Activated CD4-positive, alpha-beta T cell treated with anti-CD3 and anti-CD28 coated beads, Interleukin-2, amount 10 ng/mL, durations not matched to agents 7 days and 5 days (primary cell): ENCODE measurements around the gene HECW1. TPM values are rescaled to one million over a fixed set of nuclear protein-coding genes. Genes with fewer than 3 reads are reported as not detected.

ENCODE experiments used
- CTCF ChIA-PET: fragments of 350-600 bp; sonication (Branson Sonifier 250); formaldehyde crosslinking; loops from one replicate; lab custom pipeline; 2021; ENCODE audit warnings: antibody characterized with exemption; lab: Charles Lee
- POLR2A ChIA-PET: fragments of 350-600 bp; sonication (Branson Sonifier 250); formaldehyde crosslinking; loops from one replicate; lab custom pipeline; 2021; ENCODE audit warnings: antibody characterized with exemption; lab: Charles Lee
- DNase-seq: peaks from one replicate; pipeline ENCODE4 v3.0.0-alpha.2; 2020
- H3K27ac Mint-ChIP-seq: one replicate; pipeline ENCODE4 v1.8.0; 2021; ENCODE audit warnings: mild to moderate bottlenecking, moderate library complexity, mixed read lengths
- H3K27me3 Mint-ChIP-seq: one replicate; pipeline ENCODE4 v1.8.0; 2021; ENCODE audit warnings: mixed read lengths
- H3K36me3 Mint-ChIP-seq: one replicate; pipeline ENCODE4 v1.8.0; 2021; ENCODE audit warnings: low read depth, mixed read lengths
- H3K4me1 Mint-ChIP-seq: one replicate; pipeline ENCODE4 v1.8.0; 2021; ENCODE audit warnings: mixed read lengths
- H3K4me3 Mint-ChIP-seq: one replicate; pipeline ENCODE4 v1.8.0; 2021; ENCODE audit warnings: mild to moderate bottlenecking, moderate library complexity, mixed read lengths
- H3K9me3 Mint-ChIP-seq: one replicate; pipeline ENCODE4 v1.8.0; 2021; ENCODE audit warnings: mixed read lengths
- total RNA-seq, 2 experiments: library from RNA; stranded (reverse); gene quantifications; one replicate each; pipeline ENCODE4 v1.2.3, GENCODE V29; 2021

The HECW1 gene
- total RNA-seq, 2 experiments from 2014 or later = not detected

DNA sequence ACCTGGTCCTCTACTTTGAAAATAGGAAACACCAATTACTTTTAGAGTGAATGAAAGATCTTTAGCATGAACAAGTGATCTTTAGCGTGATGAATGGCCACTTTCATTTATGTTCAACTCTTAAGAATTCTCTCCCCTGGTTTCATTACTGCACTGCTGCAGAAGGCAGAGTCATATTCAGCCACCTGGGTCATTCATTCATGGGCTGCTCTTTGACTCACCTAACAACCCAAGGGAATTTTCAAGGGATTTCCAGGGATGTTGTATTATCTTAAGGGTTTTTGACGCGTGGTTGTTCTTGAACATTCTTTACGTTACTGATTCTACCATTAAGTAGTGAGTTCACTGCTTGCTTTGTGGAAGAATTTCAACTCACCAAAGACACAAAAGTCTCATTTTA, 383.1 kb downstream of the HECW1 start:
- no peaks in the 10 kb centered on the region for H3K4me1 Mint-ChIP-seq
- H3K4me3 Mint-ChIP-seq = no peak overlapping the region
- peaks cover 22% of the 10 kb centered on the region for H3K27me3 Mint-ChIP-seq
- ChIA-PET CTCF (no interaction called here), POLR2A (no interaction called here)
- H3K27ac Mint-ChIP-seq = no peak overlapping the region
- H3K9me3 Mint-ChIP-seq = no peaks in the 10 kb centered on the region
- no peaks in the 10 kb centered on the region for H3K36me3 Mint-ChIP-seq
- no peak for DNase-seq

DNA sequence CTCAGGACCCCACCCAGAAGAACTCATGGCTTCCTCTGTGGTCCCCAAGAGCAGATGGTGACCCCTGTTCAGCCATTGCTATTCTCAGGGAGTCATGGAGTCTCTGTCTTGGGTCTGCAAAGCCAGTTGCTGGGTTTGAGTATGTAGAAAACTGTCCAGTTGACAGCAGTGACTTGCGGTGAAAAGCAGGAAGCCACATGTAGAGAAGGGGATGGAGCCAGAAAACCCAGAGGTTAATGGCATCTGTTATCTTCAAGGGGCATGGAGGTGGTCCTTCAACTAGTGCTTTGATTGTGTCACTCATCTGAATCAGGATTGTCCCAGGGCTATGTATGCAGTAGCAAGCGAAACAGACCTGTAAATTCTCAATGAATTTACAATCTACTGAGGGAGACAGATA, 384.1 kb downstream of the HECW1 start:
- ChIA-PET POLR2A (no interaction called here), CTCF (no interaction called here)
- Mint-ChIP-seq H3K36me3 (no peaks in the 10 kb centered on the region), H3K27ac (no peak overlapping the region), H3K27me3 (peaks cover 22% of the 10 kb centered on the region), H3K9me3 (no peaks in the 10 kb centered on the region), H3K4me3 (no peak overlapping the region), H3K4me1 (no peaks in the 10 kb centered on the region)
- DNase-seq = no peak

GRCh38 chr7:43501870-43502269, 389.4 kb downstream of the HECW1 start:
- Mint-ChIP-seq H3K27me3 (peaks cover 12% of the 10 kb centered on the region), H3K9me3 (no peaks in the 10 kb centered on the region), H3K27ac (no peak overlapping the region), H3K4me1 (no peaks in the 10 kb centered on the region), H3K4me3 (no peak overlapping the region), H3K36me3 (no peaks in the 10 kb centered on the region)
- CTCF ChIA-PET = no interaction called here
- POLR2A ChIA-PET = no interaction called here
- no peak for DNase-seq

GRCh38 chr7:43502941-43503340, 390.5 kb downstream of the HECW1 start:
- CTCF ChIA-PET = no interaction called here
- DNase-seq = no peak

DNA sequence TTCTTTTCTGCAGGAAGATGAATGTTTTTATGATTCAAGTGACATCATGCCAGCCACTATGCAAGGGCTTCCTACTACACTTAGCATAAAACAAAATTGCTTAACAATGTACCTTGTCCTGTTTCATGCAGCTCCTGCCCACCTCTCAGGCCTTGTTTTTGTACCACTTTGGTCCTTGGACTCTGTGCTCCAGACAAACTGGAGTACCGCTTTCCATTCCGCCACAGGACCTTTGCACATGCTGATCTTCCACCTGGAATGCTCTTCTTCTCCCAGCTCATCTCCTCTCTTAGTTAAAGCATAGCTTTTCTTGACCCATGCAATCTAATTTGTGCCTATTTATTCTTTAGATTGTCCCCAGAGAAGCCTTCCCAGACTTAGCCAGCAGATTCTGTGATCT, 393.0 kb downstream of the HECW1 start:
- Mint-ChIP-seq H3K4me3 (no peak overlapping the region), H3K4me1 (peaks cover 3% of the 10 kb centered on the region)

More at GRCh38 chr7:43502941-43503340, 390.5 kb downstream of the HECW1 start:
- peaks cover 12% of the 10 kb centered on the region for H3K27me3 Mint-ChIP-seq
- no peaks in the 10 kb centered on the region for H3K36me3 Mint-ChIP-seq
- no peak overlapping the region for H3K4me3 Mint-ChIP-seq
- H3K9me3 Mint-ChIP-seq = no peaks in the 10 kb centered on the region
- POLR2A ChIA-PET = no interaction called here
- H3K27ac Mint-ChIP-seq = no peak overlapping the region
- no peaks in the 10 kb centered on the region for H3K4me1 Mint-ChIP-seq

DNA sequence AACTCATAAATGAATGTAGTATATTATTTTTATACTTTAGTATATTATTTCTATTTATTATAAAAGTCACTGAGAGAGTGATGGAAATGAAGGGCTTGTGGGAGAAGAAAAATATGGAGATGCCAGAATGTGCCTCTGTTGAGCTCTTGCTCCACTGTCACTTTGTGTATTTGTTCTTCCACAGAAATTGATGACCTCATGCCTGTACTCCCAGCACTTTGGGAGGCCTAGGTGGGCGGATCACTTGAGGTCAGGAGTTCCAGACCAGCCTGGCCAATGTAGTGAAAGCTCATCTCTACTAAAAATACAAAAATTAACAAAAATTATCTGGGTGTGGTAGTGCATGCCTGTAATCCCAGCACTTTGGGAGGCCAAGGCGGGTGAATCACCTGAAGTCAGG, 394.0 kb downstream of the HECW1 start:
- Mint-ChIP-seq H3K36me3 (no peaks in the 10 kb centered on the region), H3K27me3 (peaks cover 8% of the 10 kb centered on the region), H3K9me3 (no peaks in the 10 kb centered on the region), H3K4me1 (peaks cover 3% of the 10 kb centered on the region), H3K27ac (no peak overlapping the region), H3K4me3 (no peak overlapping the region)
- no peak for DNase-seq
- ChIA-PET CTCF (interaction anchor here (1.0 kb wide), 1 partner anchor 11 kb away, joined by 4 read pairs; no protein-coding TSS in a partner anchor), POLR2A (no interaction called here)

More for the DNA sequence above, 393.0 kb downstream of the HECW1 start:
- CTCF ChIA-PET = no interaction called here
- POLR2A ChIA-PET = no interaction called here
- peaks cover 8% of the 10 kb centered on the region for H3K27me3 Mint-ChIP-seq
- H3K9me3 Mint-ChIP-seq = no peaks in the 10 kb centered on the region
- no peak overlapping the region for H3K27ac Mint-ChIP-seq
- no peak for DNase-seq
- H3K36me3 Mint-ChIP-seq = no peaks in the 10 kb centered on the region

- Mint-ChIP-seq H3K4me1 (peaks cover 9% of the 10 kb centered on the region), H3K9me3 (no peaks in the 10 kb centered on the region), H3K27me3 (peaks cover 5% of the 10 kb centered on the region), H3K36me3 (no peaks in the 10 kb centered on the region), H3K27ac (no peak overlapping the region), H3K4me3 (no peak overlapping the region)
- POLR2A ChIA-PET = no interaction called here
- CTCF ChIA-PET = interaction anchor here (1.6 kb wide), 1 partner anchor 14 kb away, joined by 3 read pairs; no protein-coding TSS in a partner anchor
- DNase-seq = no peak
Measured at GRCh38 chr7:43508461-43508860, 396.0 kb downstream of the HECW1 start.

- CTCF ChIA-PET = interaction anchor here (0.9 to 1.4 kb wide), 4 partner anchors 9 to 73 kb away, joined by 3 to 4 read pairs (median 4); partner anchors contain the start of gene STK17A
Measured at GRCh38 chr7:43509906-43510305, 397.5 kb downstream of the HECW1 start.

GRCh38 chr7:43511029-43511428, 398.6 kb downstream of the HECW1 start:
- CTCF ChIA-PET = interaction anchor here (0.8 to 1.4 kb wide), 4 partner anchors 8 to 72 kb away, joined by 3 to 4 read pairs (median 4); partner anchors contain the start of gene STK17A
- Mint-ChIP-seq H3K36me3 (no peaks in the 10 kb centered on the region), H3K9me3 (no peaks in the 10 kb centered on the region), H3K4me3 (no peak overlapping the region), H3K27ac (no peak overlapping the region), H3K27me3 (peaks cover 14% of the 10 kb centered on the region), H3K4me1 (peaks cover 13% of the 10 kb centered on the region)
- no peak for DNase-seq
- POLR2A ChIA-PET = interaction anchor here (0.6 kb wide), 1 partner anchor 1098 kb away, joined by 4 read pairs; no protein-coding TSS in a partner anchor

More at GRCh38 chr7:43509906-43510305, 397.5 kb downstream of the HECW1 start:
- Mint-ChIP-seq H3K27me3 (peaks cover 9% of the 10 kb centered on the region), H3K27ac (no peak overlapping the region), H3K4me1 (peaks cover 13% of the 10 kb centered on the region), H3K36me3 (no peaks in the 10 kb centered on the region), H3K9me3 (no peaks in the 10 kb centered on the region), H3K4me3 (no peak overlapping the region)
- POLR2A ChIA-PET = no interaction called here
- DNase-seq = no peak

DNA sequence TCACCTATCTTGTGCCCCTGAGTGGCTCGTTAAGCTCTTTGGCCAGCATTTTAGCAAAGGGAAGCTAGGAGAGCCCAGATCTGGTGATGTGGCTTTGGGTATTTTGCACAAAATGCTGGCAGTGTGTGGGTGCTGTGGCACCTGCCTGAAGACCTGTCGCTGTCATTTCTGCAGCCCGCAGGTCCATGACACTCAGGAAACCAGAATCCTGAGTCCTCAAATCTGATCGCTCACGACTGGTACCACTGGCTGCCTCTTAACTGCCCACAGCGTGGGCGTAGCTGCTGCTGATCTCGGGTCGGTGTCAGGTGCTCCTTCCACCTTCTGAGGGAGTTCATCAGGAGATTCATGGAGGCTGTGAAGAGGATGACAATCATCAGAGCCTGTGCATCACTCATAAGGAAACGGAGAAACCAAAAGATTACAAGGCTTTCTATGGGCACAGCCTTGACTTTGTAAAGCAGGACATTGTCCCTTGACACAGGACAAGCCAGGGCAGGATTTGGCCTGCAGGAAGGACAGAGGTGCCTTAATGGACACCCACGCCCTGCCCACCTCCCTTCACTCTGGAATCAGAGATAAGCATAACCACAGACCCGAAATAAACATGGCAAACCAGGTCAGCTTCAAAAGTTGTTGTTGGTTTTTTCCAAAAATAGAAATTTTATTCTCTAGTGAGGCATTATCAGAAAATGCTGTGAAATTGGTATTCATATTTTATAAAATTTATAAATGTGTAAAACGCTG, 399.5 kb downstream of the HECW1 start:
- H3K27me3 Mint-ChIP-seq = peaks cover 15% of the 10 kb centered on the region
- H3K27ac Mint-ChIP-seq = no peak overlapping the region
- no peak for DNase-seq
- no peaks in the 10 kb centered on the region for H3K36me3 Mint-ChIP-seq
- H3K4me1 Mint-ChIP-seq = peaks cover 15% of the 10 kb centered on the region
- ChIA-PET POLR2A (no interaction called here), CTCF (interaction anchor here (0.8 to 1.6 kb wide), 2 partner anchors 71 kb away, joined by 3 to 6 read pairs; partner anchors contain the start of gene STK17A)
- no peak overlapping the region for H3K4me3 Mint-ChIP-seq
- H3K9me3 Mint-ChIP-seq = no peaks in the 10 kb centered on the region

GRCh38 chr7:43513251-43513650, 400.8 kb downstream of the HECW1 start:
- H3K4me3 Mint-ChIP-seq = no peak overlapping the region
- H3K9me3 Mint-ChIP-seq = no peaks in the 10 kb centered on the region
- ChIA-PET CTCF (interaction anchor here (1.6 kb wide), 1 partner anchor 69 kb away, joined by 6 read pairs; the partner anchor contains the start of gene STK17A), POLR2A (no interaction called here)
- no peaks in the 10 kb centered on the region for H3K36me3 Mint-ChIP-seq
- DNase-seq = no peak
- H3K4me1 Mint-ChIP-seq = peaks cover 20% of the 10 kb centered on the region
- no peak overlapping the region for H3K27ac Mint-ChIP-seq
- peaks cover 9% of the 10 kb centered on the region for H3K27me3 Mint-ChIP-seq

- Mint-ChIP-seq H3K4me1 (peaks cover 17% of the 10 kb centered on the region), H3K9me3 (no peaks in the 10 kb centered on the region), H3K27ac (no peak overlapping the region), H3K27me3 (peaks cover 12% of the 10 kb centered on the region), H3K4me3 (no peak overlapping the region), H3K36me3 (no peaks in the 10 kb centered on the region)
- CTCF ChIA-PET = interaction anchor here (0.6 to 1.5 kb wide), 4 partner anchors 10 to 1288 kb away, joined by 3 to 4 read pairs (median 4); partner anchors contain the start of gene STK17A
- DNase-seq = no peak
- POLR2A ChIA-PET = interaction anchor here (0.9 kb wide), 1 partner anchor 54 kb away, joined by 5 read pairs; no protein-coding TSS in a partner anchor
Measured at GRCh38 chr7:43516581-43517342, 404.3 kb downstream of the HECW1 start.
